NCI-H774 (cell line): ENCODE results near the gene CLEC4M.
"Not testable (repeated sequence)": the region's sequence is repeated elsewhere in the genome, so short reads cannot be mapped to it uniquely, and the experiment has no call there.

ENCODE experiments used
- DNase-seq: peaks from one replicate; lab custom pipeline; 2025; lab: John Stamatoyannopoulos, UW

CLEC4M gene

DNA sequence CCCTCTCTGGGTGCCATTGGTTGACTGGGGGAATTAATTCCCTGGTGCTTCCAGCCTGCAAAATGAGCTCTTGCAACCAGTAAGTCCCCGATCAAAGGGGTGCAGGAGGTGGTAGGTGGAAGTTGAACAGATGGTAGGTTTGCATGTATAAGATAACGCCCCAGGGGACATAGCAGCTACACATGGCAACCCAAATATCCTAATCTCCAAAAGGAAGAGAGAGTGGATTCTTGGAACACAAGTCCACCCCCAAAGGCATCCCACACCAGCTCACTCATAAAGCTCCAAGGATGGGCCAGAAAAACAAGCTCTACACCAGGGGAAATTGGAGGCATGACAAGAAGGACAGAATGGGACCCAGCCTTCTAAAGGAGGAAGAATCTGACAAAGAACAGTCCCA, 20.5 kb upstream of the CLEC4M start:
- DNase-seq = no peak

DNA sequence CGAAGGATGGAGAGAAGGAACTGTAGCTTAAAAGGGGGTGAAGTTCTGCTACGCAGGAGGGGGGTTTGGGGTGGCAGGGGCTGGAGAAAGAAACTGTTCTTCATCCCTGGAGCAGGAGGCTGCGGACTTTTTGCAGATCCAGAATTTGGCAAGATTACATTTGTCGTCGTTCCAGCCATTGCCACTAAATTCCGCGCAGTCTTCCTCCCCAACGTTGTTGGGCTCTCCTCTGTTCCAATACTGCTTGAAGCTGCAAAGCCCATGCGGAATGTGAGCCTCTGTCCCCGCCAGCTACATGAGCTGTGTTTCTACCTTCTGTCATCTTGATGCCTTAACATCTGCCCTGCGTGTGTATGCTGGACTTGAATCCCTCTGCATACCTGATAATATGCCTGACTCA, 20.1 kb upstream of the CLEC4M start:
- DNase-seq = no peak

DNA sequence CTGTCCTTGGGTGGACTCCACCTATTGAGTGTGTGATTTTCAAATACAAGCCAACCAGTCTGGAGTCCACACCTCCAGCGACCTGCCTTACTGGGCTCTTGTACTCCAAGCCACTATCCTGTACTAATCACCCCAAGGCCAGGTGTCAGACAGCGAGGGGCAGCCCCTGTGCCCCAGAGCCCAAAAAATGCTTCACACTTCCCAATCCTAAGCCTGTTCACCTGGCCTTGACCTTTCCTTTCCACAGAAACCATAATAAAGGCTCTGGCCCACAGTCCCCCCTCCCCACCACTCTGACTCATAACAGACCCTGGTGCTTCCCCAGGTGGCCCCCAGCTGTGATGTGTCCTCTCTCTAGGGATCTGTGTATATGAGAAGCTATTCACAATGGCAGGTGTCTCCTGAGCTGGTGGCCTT, 19.6 kb upstream of the CLEC4M start:
- no peak for DNase-seq

DNA sequence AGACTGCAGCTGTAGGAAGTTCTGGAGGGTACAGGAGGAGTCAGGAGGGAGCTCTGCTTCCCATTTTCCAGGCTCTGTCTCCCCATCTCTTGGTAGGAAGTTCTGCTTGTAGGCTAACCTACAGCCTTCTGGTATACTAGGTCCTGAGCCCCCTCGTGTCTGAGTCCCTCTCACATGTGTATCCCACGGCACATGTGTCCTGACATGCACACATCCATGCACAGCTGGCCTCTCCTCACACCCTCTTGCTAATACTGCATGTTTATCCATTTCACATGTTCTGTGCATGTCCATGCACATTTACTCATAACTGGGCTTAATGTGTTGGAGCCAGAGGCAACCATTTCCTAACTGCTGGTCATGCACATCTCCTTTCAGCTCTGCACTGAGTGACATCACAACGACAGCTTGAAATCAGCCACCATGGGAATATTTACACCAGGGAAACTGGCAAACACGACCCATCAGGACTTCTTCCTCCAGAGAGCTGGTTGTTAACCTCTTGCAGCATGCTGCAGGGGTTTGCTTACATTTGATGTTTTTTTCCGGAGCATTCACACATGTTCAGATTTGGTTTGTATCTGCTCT, 18.8 kb upstream of the CLEC4M start:
- DNase-seq = no peak

DNA sequence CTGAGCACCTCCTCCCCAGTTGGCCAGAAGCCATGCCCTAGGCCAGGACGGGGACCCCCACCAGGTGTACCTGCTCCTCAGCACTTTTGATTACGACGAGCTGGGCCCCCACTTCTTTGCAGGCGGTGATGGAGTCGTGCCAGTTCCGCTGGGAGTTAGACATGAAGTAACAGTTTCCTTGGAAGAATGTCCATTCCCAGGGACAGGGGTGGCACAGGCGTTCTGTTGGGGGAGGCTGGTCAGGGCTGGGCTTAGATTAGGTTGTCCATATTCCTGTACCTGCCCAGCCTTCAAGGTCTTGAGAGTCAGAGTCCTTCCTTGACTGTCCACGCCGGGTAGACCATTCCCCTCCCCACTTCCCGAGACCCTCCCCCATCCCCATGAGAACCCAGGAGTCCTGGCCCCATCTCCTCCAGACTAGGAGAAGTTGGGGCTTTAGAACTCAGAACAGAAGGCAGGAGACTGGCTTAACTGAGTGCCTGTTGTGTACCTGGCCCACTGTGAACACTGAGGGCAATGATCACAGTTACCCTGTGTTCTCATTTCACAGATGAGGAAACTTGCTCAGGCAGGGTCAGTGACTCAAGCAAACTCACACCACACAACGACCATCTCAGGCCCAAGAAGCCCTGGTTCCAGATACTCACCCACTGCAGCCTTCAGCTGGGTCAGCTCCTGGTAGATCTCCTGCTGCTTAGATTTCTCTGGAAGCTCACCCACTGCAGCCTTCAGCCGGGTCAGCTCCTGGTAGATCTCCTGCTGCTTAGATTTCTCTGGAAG, 18.0 kb upstream of the CLEC4M start:
- no peak for DNase-seq

DNA sequence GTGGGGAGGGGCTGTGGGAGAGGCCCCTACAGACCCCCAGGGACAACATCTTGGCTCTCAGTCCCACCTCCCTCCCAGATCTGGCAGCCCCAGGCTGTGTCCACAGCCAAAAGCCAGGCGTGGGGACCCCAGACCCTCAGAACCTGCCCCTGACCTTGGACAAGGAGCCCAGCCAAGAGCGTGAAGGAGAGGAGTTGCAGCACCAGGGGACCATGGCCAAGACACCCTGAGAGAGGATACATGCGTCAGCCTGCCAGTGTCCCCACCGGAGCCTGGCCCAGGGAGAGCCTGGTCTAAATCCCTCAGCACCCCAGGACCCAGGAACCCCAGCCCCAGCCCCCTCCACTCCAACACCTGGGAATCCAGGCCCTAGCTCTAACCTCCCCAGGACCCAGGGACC, 16.7 kb upstream of the CLEC4M start:
- DNase-seq = not testable (repeated sequence)

DNA sequence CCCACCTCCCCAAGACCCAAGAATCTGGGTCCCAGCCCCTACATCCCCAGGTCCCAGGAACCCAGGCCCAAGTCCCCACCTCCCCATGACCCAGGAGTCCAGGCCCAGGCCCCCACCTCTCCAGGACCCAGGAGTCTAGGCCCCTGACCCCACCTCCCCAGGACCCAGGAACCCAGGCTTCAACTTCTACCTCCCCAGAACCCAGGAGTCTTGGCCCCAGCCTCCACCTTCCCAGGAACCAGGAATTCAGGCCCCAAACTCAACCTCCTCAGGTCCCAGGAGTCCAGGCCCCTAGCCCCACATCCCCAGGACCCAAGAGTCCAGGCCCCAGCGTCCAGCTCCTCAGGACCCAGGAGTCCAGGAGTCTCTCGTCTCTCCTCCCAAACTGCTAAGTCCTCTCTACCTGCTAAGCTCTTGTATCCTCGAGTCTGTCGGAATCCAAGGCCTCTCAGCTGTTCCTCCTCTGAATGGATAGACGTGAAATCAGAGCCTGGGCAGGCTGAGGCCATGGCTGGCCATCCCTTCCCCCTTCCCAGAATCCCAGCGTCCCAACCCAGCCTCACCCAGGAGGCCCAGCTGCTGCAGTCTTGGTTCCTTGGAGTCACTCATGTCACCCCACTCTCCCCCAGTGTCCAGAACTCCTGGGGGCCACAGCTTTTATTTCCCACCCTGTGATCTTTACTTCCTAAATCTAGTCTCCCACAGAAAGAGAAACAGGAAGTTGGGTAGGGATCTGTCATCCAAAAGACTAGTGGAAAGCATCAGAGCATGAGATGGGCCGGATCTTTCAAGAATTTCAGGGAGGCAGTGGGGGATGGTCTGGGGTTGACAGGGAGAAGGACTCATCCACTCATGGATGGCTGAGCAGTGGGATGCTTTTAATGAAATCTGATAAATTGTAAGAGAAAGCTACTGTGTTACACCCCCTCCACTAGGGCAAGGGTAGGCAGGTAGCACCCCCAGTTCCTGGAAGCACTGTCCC, 15.8 kb upstream of the CLEC4M start, which contains the start of gene CD209:
TSS of gene CD209 (minus strand) at position 632 of the 982 bp plus-strand sequence. CDS start at position 609, 23 bp downstream.
- DNase-seq = no peak

DNA sequence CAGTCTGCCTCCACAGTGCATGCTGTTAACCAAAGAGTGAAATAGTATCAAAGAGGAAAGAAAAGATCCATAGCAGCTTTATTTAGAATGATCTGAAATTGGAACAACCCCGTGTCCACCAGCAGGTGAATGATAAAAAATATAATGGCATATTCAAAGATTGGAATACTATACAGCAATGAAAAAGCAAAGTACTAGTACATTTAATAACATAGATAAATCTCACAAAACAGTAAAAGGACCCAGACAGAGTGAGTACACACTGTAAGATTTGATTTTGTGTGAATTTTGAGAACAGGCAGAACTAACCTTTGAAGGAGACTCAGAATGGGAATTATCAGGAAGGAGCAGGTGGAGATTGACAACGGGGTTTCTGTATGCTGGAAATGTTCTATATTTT, 14.9 kb upstream of the CLEC4M start:
- no peak for DNase-seq

DNA sequence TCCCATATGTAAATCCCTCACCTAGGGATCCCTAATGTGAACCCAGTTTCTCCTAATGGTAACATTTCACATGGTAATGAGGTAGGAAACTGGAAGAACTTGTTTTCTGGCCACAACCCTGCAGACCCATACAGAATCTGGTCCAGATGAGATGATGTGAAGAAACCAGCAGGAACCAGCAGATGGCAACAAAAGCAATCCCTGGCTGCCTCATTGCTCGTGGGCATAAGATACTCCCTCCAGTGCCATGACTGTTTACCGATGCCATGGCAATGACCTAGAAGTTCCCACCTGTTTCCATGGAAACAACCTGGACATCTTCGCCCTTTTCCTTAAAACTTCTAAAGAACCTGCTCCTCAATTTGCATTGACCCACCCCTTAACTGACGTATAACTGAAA, 14.3 kb upstream of the CLEC4M start:
- no peak for DNase-seq

DNA sequence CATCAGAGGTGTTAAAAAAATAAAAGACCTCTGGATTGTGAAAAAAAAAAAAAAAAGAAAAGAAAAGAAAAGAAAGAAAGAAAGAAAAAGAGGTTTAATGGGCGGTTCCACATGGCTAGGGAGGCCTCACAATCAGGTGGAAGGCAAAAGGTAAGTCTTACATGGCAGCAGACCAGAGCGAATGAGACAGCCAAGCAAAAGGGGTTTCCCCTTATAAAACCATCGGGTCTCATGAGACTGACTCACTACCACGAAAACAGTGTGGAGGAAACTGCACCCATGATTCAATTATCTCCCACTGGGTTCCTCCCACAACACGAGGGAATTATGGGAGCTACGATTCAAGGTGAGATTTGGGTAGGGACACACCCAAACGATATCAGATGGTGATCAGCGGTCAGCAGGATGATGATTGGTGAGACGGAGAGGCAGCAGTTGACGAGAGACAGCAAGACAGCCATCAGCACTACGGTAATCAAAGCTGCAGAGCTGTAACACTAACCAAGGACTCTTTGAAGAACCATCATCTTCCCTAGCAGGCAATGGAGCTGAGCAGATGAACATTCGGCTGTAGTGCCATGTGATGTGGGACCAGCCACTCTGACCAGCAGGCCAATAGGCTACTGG, 11.8 kb upstream of the CLEC4M start:
- DNase-seq = no peak

DNA sequence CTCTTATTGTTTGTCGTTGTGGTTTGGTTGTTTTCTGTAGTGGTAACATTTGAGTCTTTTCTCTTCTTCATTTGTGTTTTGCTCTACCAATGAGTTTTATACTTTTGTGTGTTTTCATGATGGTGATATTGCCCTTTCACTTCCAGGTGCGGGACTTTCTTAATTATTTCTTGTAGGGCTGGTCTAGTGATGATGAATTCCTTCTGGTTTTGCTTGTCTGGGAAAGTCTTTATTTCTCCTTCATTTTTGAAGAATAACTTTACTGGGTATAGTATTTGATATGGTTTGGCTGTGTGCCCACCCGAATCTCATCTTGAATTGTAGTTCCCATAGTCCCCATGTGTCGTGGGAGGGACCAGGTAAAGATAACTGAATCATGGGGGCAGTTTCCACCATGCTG, 6.8 kb upstream of the CLEC4M start:
- DNase-seq = no peak

DNA sequence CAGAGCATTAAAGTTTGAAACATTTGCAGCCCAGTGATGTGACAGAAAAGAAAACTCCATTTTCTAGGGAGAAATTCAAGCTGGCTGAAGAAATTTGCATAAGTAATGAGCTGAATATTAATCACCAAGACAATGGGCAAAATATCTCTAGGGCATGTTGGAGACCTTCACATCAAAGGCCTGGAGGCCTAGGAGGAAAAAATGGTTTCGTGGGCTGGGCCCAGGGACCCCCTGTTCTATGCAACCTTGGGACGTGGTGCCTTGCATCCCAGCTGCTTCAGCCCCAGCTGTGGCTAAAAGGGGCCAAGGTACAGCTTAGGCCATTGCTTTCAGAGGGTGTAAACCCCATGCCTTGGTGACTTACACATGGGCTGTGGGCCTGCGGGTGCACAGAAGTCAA, 5.7 kb upstream of the CLEC4M start:
- no peak for DNase-seq

DNA sequence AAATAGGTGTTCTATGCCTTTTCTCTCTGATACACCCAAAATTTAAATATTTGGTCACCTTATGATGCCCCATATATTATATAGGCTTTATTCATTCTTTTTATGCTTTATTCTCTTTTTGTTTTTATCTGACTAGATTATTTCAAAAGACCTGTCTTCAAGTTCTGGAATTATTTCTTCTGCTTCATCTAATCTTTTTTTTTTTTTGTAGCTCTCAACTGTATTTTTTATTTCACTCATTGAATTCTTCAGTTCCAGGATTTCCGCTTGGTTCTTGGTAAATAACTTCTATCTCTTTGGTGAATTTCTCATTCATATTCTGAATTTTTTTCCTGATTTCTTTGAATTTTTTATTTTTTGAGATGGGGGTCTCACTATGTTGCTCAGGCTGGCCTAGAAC, 3.9 kb upstream of the CLEC4M start:
- no peak for DNase-seq

DNA sequence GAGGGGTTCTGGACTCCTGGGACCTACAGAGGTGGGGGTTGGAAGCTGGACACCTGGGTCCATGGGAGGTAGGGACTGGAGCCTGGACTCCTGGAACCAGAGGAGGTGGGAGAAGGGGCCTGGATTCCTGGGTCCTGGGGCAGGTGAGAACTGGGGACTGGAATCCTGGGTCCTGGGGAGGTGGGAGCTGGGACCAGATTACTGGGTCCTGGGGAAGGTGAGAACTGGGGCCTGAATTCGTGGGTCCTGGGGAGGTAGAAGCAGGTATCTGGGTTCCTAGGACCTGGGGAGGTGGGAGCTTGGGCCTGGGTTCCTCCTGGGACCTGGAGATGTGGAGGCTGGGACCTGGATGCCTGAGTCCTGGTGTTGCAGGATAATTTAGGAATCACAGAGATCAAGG, 653 bp downstream of the CLEC4M start:
- no peak for DNase-seq

DNA sequence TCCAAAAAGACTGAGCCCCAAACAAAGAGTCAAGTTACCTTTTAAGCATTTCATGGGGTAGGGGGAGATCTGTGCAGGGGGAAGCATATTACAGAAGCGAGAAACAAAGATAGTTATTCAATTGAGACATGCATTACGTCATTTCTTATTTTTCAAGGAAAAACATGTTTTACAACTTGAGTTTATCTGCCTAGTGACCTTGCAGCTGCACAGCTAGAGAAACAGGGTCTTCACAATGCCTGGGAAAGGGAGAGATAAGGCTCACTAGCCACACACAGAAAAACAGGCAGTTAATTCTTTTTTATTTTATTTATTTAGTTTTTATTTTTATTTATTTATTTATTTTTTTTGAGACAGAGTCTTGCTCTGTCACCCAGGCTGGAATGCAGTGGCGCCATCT, 1.1 kb downstream of the CLEC4M start:
- DNase-seq = not testable (repeated sequence)

DNA sequence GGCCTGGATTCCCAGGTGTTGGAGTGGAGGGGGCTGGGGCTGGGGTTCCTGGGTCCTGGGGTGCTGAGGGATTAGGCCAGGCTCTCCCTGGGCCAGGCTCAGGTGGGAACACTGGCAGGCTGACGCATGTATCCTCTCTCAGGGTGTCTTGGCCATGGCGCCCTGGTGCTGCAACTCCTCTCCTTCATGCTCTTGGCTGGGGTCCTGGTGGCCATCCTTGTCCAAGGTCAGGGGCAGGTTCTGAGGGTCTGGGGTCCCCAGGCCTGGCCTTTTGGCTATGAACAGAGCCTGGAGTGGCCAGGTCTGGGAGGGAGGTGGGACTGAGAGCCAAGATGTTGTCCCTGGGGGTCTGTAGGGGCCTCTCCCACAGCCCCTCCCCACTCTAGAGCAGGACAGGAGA, 2.0 kb downstream of the CLEC4M start:
- DNase-seq = not testable (repeated sequence)

DNA sequence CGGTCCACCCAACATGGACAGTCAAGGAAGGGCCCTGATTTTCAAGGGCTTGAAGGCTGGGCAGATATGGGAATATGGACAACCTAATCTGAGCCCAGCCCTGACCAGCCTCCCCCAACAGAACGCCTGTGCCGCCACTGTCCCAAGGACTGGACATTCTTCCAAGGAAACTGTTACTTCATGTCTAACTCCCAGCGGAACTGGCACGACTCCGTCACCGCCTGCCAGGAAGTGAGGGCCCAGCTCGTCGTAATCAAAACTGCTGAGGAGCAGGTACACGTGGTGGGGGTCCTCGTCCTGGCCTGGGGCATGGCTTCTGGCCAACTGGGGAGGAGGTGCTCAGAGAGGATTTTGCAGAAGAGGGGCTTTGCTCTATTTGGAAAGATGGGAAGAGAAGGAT, 3.5 kb downstream of the CLEC4M start:
- DNase-seq = no peak

DNA sequence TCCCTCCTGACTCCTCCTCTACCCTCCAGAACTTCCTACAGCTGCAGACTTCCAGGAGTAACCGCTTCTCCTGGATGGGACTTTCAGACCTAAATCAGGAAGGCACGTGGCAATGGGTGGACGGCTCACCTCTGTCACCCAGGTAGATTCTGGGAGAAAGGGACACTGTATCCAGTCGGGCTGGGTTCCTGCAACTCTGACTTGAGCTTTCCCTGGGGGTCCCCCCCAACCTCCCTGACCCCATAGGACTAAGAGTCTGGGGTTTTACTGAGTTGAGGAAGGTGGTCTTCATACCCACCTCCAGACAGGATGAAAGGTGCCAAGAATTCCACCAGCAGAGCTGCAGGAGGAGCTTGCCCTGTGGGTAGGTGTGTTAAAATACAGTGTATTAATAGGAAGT, 4.4 kb downstream of the CLEC4M start:
- DNase-seq = no peak

DNA sequence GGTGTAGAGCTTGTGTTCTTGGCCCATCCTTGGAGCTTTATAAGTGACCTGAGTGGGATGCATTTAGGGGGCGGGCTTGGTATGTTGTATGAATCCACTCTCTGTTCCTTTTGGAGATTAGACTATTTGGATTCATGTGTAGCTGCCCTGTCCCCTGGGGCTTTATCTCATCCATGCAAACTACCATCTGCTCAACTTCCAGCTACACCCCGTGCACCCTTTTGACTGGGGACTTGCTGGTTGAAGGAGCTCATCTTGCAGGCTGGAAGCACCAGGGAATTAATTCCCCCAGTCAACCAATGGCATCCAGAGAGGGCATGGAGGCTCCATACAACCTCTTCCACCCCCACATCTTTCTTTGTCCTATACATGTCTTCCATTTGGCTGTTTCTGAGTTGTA, 6.1 kb downstream of the CLEC4M start:
- DNase-seq = no peak

DNA sequence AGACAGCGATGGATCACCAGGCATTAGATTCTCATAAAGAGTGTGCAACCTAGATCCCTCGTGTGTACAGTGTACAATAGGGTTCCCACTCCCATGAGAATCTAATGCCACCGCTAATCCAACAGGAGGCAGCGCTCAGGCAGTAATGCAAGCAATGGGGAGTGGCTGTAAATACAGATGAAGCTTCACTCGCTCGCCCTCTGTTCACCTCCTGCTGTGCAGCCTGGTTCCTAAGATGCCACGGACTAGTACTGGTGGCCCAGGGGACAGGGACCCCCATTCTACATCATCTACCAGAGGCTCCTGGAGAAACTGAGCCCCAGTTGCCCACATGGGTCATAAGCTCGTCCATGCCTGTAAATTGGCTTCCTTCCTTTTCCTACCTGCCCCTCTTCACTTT, 8.0 kb downstream of the CLEC4M start:
- no peak for DNase-seq

DNA sequence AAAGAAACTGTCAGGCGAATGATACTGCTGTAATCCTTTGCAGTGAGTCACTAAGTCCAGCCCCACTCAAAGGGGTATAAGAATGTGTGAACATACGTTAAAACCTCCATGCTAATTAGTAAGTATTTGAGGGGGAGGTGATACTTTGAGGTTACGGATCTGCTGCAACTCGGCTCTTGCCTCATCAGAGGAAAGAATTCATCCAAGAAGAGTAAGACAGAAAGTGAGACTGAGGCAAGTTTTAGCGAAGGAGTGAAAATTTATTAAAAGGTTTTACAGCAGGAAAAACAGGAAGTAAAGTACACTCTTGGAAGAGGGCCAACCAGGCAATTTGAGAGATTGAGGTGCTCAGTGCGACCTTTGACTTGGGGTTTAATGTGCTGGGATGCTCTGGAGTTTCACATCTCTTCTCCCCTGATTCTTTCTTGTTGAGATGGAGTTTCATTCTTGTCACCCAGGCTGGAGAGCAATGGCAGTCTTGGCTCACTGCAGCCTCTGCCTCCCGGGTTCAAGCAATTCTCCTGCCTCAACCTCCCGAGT, 9.8 kb downstream of the CLEC4M start:
- DNase-seq = no peak

DNA sequence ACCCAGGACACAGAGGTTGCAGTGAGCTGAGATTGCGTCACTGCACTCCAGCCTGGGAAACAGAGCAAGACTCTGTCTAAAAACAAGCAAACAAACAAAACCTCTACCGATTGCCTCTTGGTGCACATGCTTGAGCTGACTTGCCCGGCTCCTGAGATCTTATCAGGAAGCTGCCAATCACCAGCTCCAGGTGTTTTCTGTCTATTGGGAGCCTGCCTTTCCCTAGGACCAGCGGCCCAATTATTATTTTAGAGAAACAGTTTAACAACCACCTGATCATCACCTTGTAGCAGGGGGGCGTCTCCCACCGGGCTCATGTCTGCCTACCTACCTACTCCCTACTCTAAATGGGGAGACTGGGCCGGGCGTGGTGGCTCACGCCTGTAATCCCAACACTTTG, 10.8 kb downstream of the CLEC4M start:
- DNase-seq = no peak
